ENCODE measurements around the gene FZD8.

The FZD8 gene

GRCh38 chr10:35661236-35661635 is 19.1 kb upstream of the FZD8 start:
- Histone ChIP-seq H3K27me3 (ENCODE audit: control insufficient read depth, insufficient read depth, low read length) (no peaks in the 10 kb centered on the region), H3K36me3 (ENCODE audit: control insufficient read depth, insufficient read depth, low read length) (no peaks in the 10 kb centered on the region), H3K4me1 (ENCODE audit: control insufficient read depth, insufficient read depth, low read length) (no peaks in the 10 kb centered on the region), H3K4me3 (ENCODE audit: low read length) (no peak overlapping the region), H3K9ac (ENCODE audit: low read length) (no peak overlapping the region), H3K9me3 (ENCODE audit: control insufficient read depth, low read length) (no peaks in the 10 kb centered on the region)

- Histone ChIP-seq H3K4me1 (ENCODE audit: control insufficient read depth, insufficient read depth, low read length) (no peaks in the 10 kb centered on the region), H3K9ac (ENCODE audit: low read length) (no peak overlapping the region), H3K9me3 (ENCODE audit: control insufficient read depth, low read length) (no peaks in the 10 kb centered on the region), H3K36me3 (ENCODE audit: control insufficient read depth, insufficient read depth, low read length) (no peaks in the 10 kb centered on the region), H3K27me3 (ENCODE audit: control insufficient read depth, insufficient read depth, low read length) (no peaks in the 10 kb centered on the region), H3K4me3 (ENCODE audit: low read length) (no peak overlapping the region)
Observed at GRCh38 chr10:35659456-35659855, 17.4 kb upstream of the FZD8 start.

- H3K9ac ChIP-seq (ENCODE audit: low read length): no peak overlapping the region
- H3K36me3 ChIP-seq (ENCODE audit: control insufficient read depth, insufficient read depth, low read length): no peaks in the 10 kb centered on the region
- no peaks in the 10 kb centered on the region for H3K4me1 ChIP-seq (ENCODE audit: control insufficient read depth, insufficient read depth, low read length)
- no peak overlapping the region for H3K4me3 ChIP-seq (ENCODE audit: low read length)
- H3K9me3 ChIP-seq (ENCODE audit: control insufficient read depth, low read length): no peaks in the 10 kb centered on the region
- H3K27me3 ChIP-seq (ENCODE audit: control insufficient read depth, insufficient read depth, low read length): no peaks in the 10 kb centered on the region
Observed at GRCh38 chr10:35657621-35658020, 15.5 kb upstream of the FZD8 start.

- H3K36me3 ChIP-seq (ENCODE audit: control insufficient read depth, insufficient read depth, low read length): no peaks in the 10 kb centered on the region
- H3K4me1 ChIP-seq (ENCODE audit: control insufficient read depth, insufficient read depth, low read length): no peaks in the 10 kb centered on the region
- H3K9ac ChIP-seq (ENCODE audit: low read length): no peak overlapping the region
- no peak overlapping the region for H3K4me3 ChIP-seq (ENCODE audit: low read length)
- no peaks in the 10 kb centered on the region for H3K27me3 ChIP-seq (ENCODE audit: control insufficient read depth, insufficient read depth, low read length)
- no peaks in the 10 kb centered on the region for H3K9me3 ChIP-seq (ENCODE audit: control insufficient read depth, low read length)
Observed at GRCh38 chr10:35652824-35653223, 10.7 kb upstream of the FZD8 start.

- Histone ChIP-seq H3K9me3 (ENCODE audit: control insufficient read depth, low read length) (no peaks in the 10 kb centered on the region), H3K27me3 (ENCODE audit: control insufficient read depth, insufficient read depth, low read length) (no peaks in the 10 kb centered on the region), H3K4me1 (ENCODE audit: control insufficient read depth, insufficient read depth, low read length) (no peaks in the 10 kb centered on the region), H3K4me3 (ENCODE audit: low read length) (no peak overlapping the region), H3K9ac (ENCODE audit: low read length) (no peak overlapping the region), H3K36me3 (ENCODE audit: control insufficient read depth, insufficient read depth, low read length) (no peaks in the 10 kb centered on the region)
Observed at GRCh38 chr10:35650894-35651293, 8.8 kb upstream of the FZD8 start.

GRCh38 chr10:35644050-35644950 is 2.2 kb upstream of the FZD8 start:
- no peaks in the 10 kb centered on the region for H3K36me3 ChIP-seq (ENCODE audit: control insufficient read depth, insufficient read depth, low read length)
- peak overlapping the region; percentile 61 for H3K9ac ChIP-seq (ENCODE audit: low read length)
- no peaks in the 10 kb centered on the region for H3K27me3 ChIP-seq (ENCODE audit: control insufficient read depth, insufficient read depth, low read length)
- peak overlapping the region; percentile 82 for H3K4me3 ChIP-seq (ENCODE audit: low read length)
- no peaks in the 10 kb centered on the region for H3K9me3 ChIP-seq (ENCODE audit: control insufficient read depth, low read length)
- peaks cover 20% of the 10 kb centered on the region for H3K4me1 ChIP-seq (ENCODE audit: control insufficient read depth, insufficient read depth, low read length)

GRCh38 chr10:35643151-35644049 is 1.3 kb upstream of the FZD8 start:
- Histone ChIP-seq H3K4me3 (ENCODE audit: low read length) (peak overlapping the region; percentile 82), H3K36me3 (ENCODE audit: control insufficient read depth, insufficient read depth, low read length) (no peaks in the 10 kb centered on the region), H3K9ac (ENCODE audit: low read length) (peak overlapping the region; percentile 61), H3K4me1 (ENCODE audit: control insufficient read depth, insufficient read depth, low read length) (peaks cover 20% of the 10 kb centered on the region), H3K27me3 (ENCODE audit: control insufficient read depth, insufficient read depth, low read length) (no peaks in the 10 kb centered on the region), H3K9me3 (ENCODE audit: control insufficient read depth, low read length) (no peaks in the 10 kb centered on the region)

GRCh38 chr10:35642793-35643114 is 658 bp upstream of the FZD8 start:
- Histone ChIP-seq H3K9me3 (ENCODE audit: control insufficient read depth, low read length) (no peaks in the 10 kb centered on the region), H3K27me3 (ENCODE audit: control insufficient read depth, insufficient read depth, low read length) (no peaks in the 10 kb centered on the region), H3K36me3 (ENCODE audit: control insufficient read depth, insufficient read depth, low read length) (no peaks in the 10 kb centered on the region), H3K9ac (ENCODE audit: low read length) (peak overlapping the region; percentile 61), H3K4me3 (ENCODE audit: low read length) (peak overlapping the region; percentile 82), H3K4me1 (ENCODE audit: control insufficient read depth, insufficient read depth, low read length) (peaks cover 27% of the 10 kb centered on the region)

GRCh38 chr10:35641676-35642034 is 441 bp downstream of the FZD8 start:
- H3K4me1 ChIP-seq (ENCODE audit: control insufficient read depth, insufficient read depth, low read length): peaks cover 38% of the 10 kb centered on the region
- H3K9ac ChIP-seq (ENCODE audit: low read length): peak overlapping the region; percentile 72
- H3K4me3 ChIP-seq (ENCODE audit: low read length): peak overlapping the region; percentile 82
- no peaks in the 10 kb centered on the region for H3K9me3 ChIP-seq (ENCODE audit: control insufficient read depth, low read length)
- no peaks in the 10 kb centered on the region for H3K36me3 ChIP-seq (ENCODE audit: control insufficient read depth, insufficient read depth, low read length)
- H3K27me3 ChIP-seq (ENCODE audit: control insufficient read depth, insufficient read depth, low read length): no peaks in the 10 kb centered on the region

- H3K9me3 ChIP-seq (ENCODE audit: control insufficient read depth, low read length): no peaks in the 10 kb centered on the region
- peaks cover 40% of the 10 kb centered on the region for H3K4me1 ChIP-seq (ENCODE audit: control insufficient read depth, insufficient read depth, low read length)
- no peaks in the 10 kb centered on the region for H3K27me3 ChIP-seq (ENCODE audit: control insufficient read depth, insufficient read depth, low read length)
- H3K4me3 ChIP-seq (ENCODE audit: low read length): peak overlapping the region; percentile 82
- H3K9ac ChIP-seq (ENCODE audit: low read length): peak overlapping the region; percentile 72
- no peaks in the 10 kb centered on the region for H3K36me3 ChIP-seq (ENCODE audit: control insufficient read depth, insufficient read depth, low read length)
Observed at GRCh38 chr10:35640951-35641675, 983 bp downstream of the FZD8 start.

- Histone ChIP-seq H3K4me3 (ENCODE audit: low read length) (no peak overlapping the region), H3K27me3 (ENCODE audit: control insufficient read depth, insufficient read depth, low read length) (no peaks in the 10 kb centered on the region), H3K9me3 (ENCODE audit: control insufficient read depth, low read length) (no peaks in the 10 kb centered on the region), H3K9ac (ENCODE audit: low read length) (no peak overlapping the region), H3K4me1 (ENCODE audit: control insufficient read depth, insufficient read depth, low read length) (peaks cover 40% of the 10 kb centered on the region), H3K36me3 (ENCODE audit: control insufficient read depth, insufficient read depth, low read length) (no peaks in the 10 kb centered on the region)
Observed at GRCh38 chr10:35640474-35640873, 1.6 kb downstream of the FZD8 start.
